Measurements from ENCODE around the gene SIRT4. TPM values are rescaled to one million over a fixed set of nuclear protein-coding genes. Genes with fewer than 3 reads are reported as not detected.

Gene SIRT4
- polyA plus RNA-seq, 2 donors, result 0.47 to 0.55 TPM

DNA sequence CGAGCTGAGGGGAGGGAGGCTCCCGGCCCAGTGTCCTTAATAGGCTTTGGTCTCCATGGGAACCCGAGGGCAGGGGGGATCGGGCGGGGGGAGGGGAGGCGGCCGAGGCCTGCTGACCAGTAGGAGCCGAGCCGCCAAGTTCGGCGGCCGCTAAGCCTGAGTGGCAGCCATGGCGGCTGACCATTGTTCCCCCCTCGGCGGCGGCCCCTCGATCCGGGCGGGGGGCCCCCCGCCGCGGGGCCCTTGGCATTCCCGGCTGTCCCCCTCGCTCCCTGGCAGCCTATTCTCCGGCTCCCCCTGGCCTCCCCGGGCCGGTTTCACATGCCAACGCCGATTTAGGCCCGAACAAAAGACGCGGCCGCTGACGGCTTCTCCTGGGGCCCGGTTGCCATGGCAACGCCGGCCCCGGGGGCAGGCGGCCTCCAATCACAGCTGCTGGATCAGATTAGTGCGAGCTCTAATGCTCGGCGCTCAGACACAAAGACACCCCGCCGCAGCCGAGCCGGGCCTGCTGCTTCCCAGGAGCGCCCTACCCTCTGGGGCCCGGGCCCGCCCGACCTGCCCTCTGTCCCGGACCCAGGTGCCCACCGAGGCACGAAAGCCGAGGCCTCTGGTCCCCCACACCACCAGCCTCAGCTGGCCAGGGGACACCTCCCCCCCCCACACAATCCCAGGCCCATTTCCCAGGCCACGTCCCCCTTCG, 59.5 kb downstream of the SIRT4 start:
- H3K36me3 ChIP-seq (ENCODE audit: control insufficient read depth in 2 of 2, insufficient read depth in 2 of 2, low read length in 1 of 2), result no peaks in the 10 kb centered on the region
- peak overlapping the region in 1 of 2 donors; percentile 8 for H3K4me3 ChIP-seq (ENCODE audit: low read depth in 1 of 2, low read length in 2 of 2)
- H3K27me3 ChIP-seq (ENCODE audit: control insufficient read depth in 1 of 2, insufficient read depth in 2 of 2, low read length in 2 of 2), result peaks cover 0 to 2% of the 10 kb centered on the region in 2 donors
- WGBS, 2 donors, result 16 to 18% methylated on average over 40 to 56 of the region's 56 CpGs
- H3K9me3 ChIP-seq (ENCODE audit: control insufficient read depth in 2 of 2, insufficient read depth in 1 of 2, low read depth in 1 of 2, low read length in 1 of 2), result no peaks in the 10 kb centered on the region
- peaks cover 1 to 5% of the 10 kb centered on the region in 2 donors for H3K4me1 ChIP-seq (ENCODE audit: control insufficient read depth in 2 of 2, insufficient read depth in 2 of 2, low read length in 1 of 2)
- H3K27ac ChIP-seq (ENCODE audit: low read depth in 2 of 2, low read length in 1 of 2), result no peak overlapping the region

Other genes starting within 250 kb of the SIRT4 start
- gene RAB35, start 185.6 kb upstream of the SIRT4 start, polyA plus RNA-seq, result 10 to 100 TPM; 33.5 to 34.3 TPM
- 10 to 100 TPM; 22.9 to 28.1 TPM for gene GCN1, start 107.6 kb upstream of the SIRT4 start, polyA plus RNA-seq
- gene RPLP0, start 101.2 kb upstream of the SIRT4 start, polyA plus RNA-seq, result 1,000 to 10,000 TPM; 1,612 to 3,865 TPM
- gene PXN, start 36.6 kb upstream of the SIRT4 start, polyA plus RNA-seq, result 10 to 100 TPM; 17.3 to 32.1 TPM
- not detected for gene RNU4-2, start 10.4 kb upstream of the SIRT4 start, polyA plus RNA-seq
- gene RNU4-1, start 9.1 kb upstream of the SIRT4 start, polyA plus RNA-seq, result not detected
- gene PLA2G1B, start 25.5 kb downstream of the SIRT4 start, polyA plus RNA-seq, result under 1 TPM; 0.25 to 0.57 TPM
- under 1 TPM; 0.15 to 0.16 TPM for gene MSI1, start 66.8 kb downstream of the SIRT4 start, polyA plus RNA-seq
- 1,000 to 10,000 TPM; 1,054 to 1,119 TPM for gene COX6A1, start 135.8 kb downstream of the SIRT4 start, polyA plus RNA-seq
- gene TRIAP1, start 144.1 kb downstream of the SIRT4 start, polyA plus RNA-seq, result 10 to 100 TPM; 19.2 to 28.0 TPM
- gene GATC, start 144.1 kb downstream of the SIRT4 start, polyA plus RNA-seq, result 1 to 10 TPM; 6.3 to 6.8 TPM
- gene SRSF9, start 167.4 kb downstream of the SIRT4 start, polyA plus RNA-seq, result 100 to 1,000 TPM; 119 to 133 TPM
- 1,000 to 10,000 TPM; 1,023 to 1,071 TPM for gene DYNLL1, start 193.8 kb downstream of the SIRT4 start, polyA plus RNA-seq
- gene COQ5, start 226.8 kb downstream of the SIRT4 start, polyA plus RNA-seq, result 10 to 100 TPM; 18.6 to 19.5 TPM
- 100 to 1,000 TPM; 110 to 288 TPM for gene RNF10, start 232.0 kb downstream of the SIRT4 start, polyA plus RNA-seq